ENCODE results near the gene VSIG10L. TPM values are rescaled to one million over a fixed set of nuclear protein-coding genes. Genes with fewer than 3 reads are reported as not detected.

The VSIG10L gene
- polyA plus RNA-seq, 1 experiment = 1.5 TPM

GRCh38 chr19:51372021-51372648, 30.2 kb upstream of the VSIG10L start:
- no peak overlapping the region for H3K4me3 ChIP-seq (ENCODE audit: low read depth, low read length)
- H3K27me3 ChIP-seq (ENCODE audit: control insufficient read depth, insufficient read depth, low read length) = peaks cover 2% of the 10 kb centered on the region; the same call in 1 of the 2 replicates
- DNase-seq (ENCODE audit: low read depth) = no peak
- CTCF ChIA-PET = interaction anchor here (1.3 kb wide), 1 partner anchor 49 kb away, joined by 3 read pairs; no protein-coding TSS in a partner anchor
- H3K36me3 ChIP-seq (ENCODE audit: control insufficient read depth, insufficient read depth, low read length) = no peaks in the 10 kb centered on the region
- no peak for TF ChIP-seq CTCF (IDR thresholded peaks at IDR 0.05; ENCODE audit: insufficient read depth, low read depth, low read length)
- POLR2A ChIA-PET = no interaction called here

GRCh38 chr19:51371186-51371690, 29.3 kb upstream of the VSIG10L start:
- Histone ChIP-seq H3K4me3 (ENCODE audit: low read depth, low read length) (no peak overlapping the region), H3K36me3 (ENCODE audit: control insufficient read depth, insufficient read depth, low read length) (no peaks in the 10 kb centered on the region), H3K27me3 (ENCODE audit: control insufficient read depth, insufficient read depth, low read length) (peaks cover 2% of the 10 kb centered on the region; the same call in 1 of the 2 replicates)
- CTCF ChIA-PET = interaction anchor here (1.3 kb wide), 1 partner anchor 50 kb away, joined by 3 read pairs; no protein-coding TSS in a partner anchor
- no peak for DNase-seq (ENCODE audit: low read depth)
- POLR2A ChIA-PET = no interaction called here
- TF ChIP-seq CTCF (IDR thresholded peaks at IDR 0.05; ENCODE audit: insufficient read depth, low read depth, low read length) = no peak

GRCh38 chr19:51370230-51370629, 28.3 kb upstream of the VSIG10L start:
- Histone ChIP-seq H3K27me3 (ENCODE audit: control insufficient read depth, insufficient read depth, low read length) (peaks cover 2% of the 10 kb centered on the region; the same call in 1 of the 2 replicates), H3K4me3 (ENCODE audit: low read depth, low read length) (no peak overlapping the region), H3K36me3 (ENCODE audit: control insufficient read depth, insufficient read depth, low read length) (no peaks in the 10 kb centered on the region)
- ChIA-PET CTCF (interaction anchor here (0.8 kb wide), 1 partner anchor 9 kb away, joined by 3 read pairs; no protein-coding TSS in a partner anchor), POLR2A (no interaction called here)
- no peak for TF ChIP-seq CTCF (IDR thresholded peaks at IDR 0.05; ENCODE audit: insufficient read depth, low read depth, low read length)
- DNase-seq (ENCODE audit: low read depth) = no peak

- no peak for TF ChIP-seq CTCF (IDR thresholded peaks at IDR 0.05; ENCODE audit: insufficient read depth, low read depth, low read length)
- Histone ChIP-seq H3K36me3 (ENCODE audit: control insufficient read depth, insufficient read depth, low read length) (no peaks in the 10 kb centered on the region), H3K27me3 (ENCODE audit: control insufficient read depth, insufficient read depth, low read length) (peaks cover 2% of the 10 kb centered on the region; the same call in 1 of the 2 replicates), H3K4me3 (ENCODE audit: low read depth, low read length) (peak within 1 kb of the TSS; percentile 92)
- no peak for DNase-seq (ENCODE audit: low read depth)
- CTCF ChIA-PET = interaction anchor here (0.7 to 2.0 kb wide), 4 partner anchors 20 to 447 kb away, joined by 3 to 5 read pairs (median 4); partner anchors contain the start of gene LIM2
- POLR2A ChIA-PET = interaction anchor here (1.5 kb wide), 1 partner anchor 29 kb away, joined by 12 read pairs; no protein-coding TSS in a partner anchor
Measured at GRCh38 chr19:51368366-51369282, 26.7 kb upstream of the VSIG10L start, which contains the start of gene CLDND2. Gene CLDND2, minus strand, starts transcription at chr19:51369003. Its CDS starts 426 bp downstream, at chr19:51368577.
